Brain pericyte (primary cell): ENCODE results near the gene FKBP1A.
"Not testable (repeated sequence)": the region's sequence is repeated elsewhere in the genome, so short reads cannot be mapped to it uniquely, and the experiment has no call there.

Experiments
- DNase-seq: peaks from one replicate; pipeline ENCODE4 v3.0.0-alpha.2; 2012; ENCODE audit warnings: low read depth, low spot score

Gene FKBP1A

DNA sequence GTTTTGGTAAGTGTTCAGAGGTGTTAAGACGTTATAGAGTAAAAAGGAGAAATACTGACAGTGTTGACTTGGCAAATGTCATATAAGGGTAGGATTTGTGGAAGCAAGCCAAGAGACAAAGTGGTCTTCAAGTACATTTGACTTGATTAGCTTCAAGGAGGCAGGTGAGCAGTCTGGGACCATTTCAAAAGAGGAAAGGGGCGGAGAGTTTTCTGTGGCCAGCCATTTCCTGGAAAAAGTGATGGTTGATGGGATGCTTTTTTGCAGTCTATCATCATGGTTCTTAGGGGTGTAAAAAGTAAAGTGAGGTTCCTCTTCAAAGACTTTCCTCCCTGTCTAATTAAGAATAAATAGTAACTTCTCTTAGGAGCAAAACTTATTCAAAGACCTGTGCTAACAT lies 28.7 kb downstream of the FKBP1A start:
- DNase-seq, result no peak

DNA sequence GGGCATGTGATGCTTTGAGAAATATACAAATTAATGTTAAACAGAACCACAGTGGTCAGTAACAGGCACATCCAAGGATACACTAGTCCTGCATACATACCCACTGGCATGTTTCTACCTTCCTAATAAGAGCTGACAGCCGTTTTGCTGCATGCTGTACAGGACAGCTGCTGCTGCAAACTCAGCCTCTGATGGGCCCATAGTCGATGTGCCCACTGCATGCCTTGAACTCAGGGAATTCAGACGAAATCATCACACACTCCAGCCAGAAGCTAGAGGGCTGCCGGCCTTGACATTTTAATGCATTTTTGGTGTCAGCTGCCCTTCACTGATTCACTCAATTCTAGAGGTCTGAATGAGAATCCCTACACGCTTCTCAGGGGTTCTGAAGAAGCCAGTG lies 29.3 kb downstream of the FKBP1A start:
- DNase-seq, result no peak

DNA sequence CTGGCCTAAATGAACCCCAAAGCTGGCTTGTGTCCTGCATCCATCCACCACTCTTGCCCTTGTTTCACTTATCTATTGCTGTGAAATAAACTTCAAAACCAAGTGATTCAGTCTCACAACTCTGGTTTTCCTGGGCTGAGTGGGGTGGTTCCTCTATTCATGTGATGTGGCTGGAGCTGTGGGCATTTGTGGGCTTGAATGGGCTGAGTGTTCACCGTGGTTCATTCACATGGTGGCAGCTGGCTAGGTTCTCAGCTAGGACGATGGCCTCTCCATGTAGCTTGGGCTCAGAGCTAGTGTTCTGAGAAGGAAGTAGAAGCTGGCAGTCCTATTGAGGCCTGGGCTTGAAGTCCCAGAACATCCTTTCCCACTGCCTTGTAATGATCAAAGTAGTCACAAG lies 30.4 kb downstream of the FKBP1A start:
- no peak for DNase-seq

DNA sequence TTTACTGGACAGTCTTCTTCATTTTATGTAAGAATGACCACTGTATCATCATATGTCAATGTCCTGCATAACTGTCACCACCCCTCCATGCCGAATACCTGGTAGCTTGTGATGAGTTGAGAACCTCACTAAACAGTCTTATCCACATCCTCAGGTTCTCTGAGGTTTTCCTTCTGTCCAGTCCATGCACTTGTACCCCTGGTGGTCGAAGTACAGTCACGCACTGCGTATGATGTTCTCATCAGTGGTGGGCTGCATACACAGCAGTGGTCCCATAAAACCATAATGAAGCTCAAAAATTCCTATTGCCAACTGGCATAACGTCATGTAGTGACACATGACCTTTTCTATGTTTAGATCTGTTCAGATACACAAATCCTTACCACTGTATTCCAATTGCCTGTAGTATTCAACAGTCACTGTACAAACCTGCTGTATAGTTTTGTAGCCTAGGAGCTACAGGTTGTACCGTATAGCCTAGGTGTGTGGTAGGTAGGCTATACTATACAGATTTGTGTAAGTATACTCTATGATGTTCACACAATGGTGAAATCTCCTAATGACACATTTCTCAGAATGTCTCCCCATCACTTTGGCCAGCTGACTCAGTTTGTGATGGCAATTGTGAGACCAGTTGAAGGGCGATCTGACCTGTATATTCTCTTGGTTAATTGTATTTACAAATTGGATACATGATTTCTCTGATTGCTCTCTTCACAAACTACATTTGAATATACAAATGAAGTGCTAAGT lies 32.6 kb downstream of the FKBP1A start:
- no peak for DNase-seq

DNA sequence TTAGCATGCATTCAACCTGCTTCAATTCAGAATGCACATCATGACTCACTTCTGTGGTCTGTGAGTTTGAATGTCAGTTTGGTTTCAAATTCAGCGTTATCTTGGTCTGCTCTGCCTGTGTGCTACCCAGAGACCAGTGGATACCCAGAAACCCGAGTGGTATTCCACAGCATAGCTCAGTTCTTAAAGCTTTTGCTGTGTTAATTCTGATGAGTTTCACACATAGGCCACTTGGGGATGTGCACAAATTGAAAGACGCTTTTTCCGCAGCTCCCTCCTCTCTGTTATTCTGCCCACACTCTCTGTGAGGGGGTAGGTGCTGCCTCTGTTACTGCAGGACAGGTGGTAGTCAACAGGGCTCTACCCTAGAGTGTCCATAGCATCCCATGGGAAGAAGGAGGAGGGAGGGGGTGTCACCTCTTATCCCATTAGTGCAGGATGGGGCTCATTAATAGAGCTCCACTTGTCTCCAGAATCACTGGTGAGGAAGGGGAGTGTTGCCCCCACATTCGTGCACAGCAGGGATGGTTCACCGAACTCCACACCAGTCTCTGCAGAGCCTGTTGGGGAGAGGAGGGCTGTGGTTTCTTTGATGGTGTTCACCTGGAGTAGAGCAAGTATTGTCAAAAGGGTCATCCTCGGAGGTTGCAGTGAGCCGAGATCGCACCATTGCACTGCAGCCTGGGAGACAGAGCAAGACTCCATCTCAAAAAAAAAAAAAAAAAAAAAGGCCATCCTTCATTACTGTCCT lies 34.8 kb downstream of the FKBP1A start:
- DNase-seq, result no peak

DNA sequence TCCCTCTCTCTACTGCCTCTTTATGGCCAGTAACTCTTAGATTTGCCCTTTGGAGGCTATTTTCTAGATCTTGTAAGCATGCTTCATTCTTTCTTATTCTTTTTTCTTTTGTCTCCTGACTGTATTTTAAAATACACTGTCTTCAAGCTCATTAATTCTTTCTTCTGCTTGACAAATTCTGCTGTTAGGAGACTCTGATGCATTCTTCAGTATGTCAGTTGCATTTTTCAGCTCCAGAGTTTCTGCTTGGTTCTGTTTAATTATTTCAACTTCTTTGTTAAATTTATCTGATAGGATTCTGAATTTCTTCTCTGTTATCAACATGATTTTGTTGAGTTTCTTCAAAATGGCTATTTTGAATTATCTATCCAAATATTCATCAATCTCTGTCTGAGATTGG lies 38.9 kb downstream of the FKBP1A start:
- no peak for DNase-seq

DNA sequence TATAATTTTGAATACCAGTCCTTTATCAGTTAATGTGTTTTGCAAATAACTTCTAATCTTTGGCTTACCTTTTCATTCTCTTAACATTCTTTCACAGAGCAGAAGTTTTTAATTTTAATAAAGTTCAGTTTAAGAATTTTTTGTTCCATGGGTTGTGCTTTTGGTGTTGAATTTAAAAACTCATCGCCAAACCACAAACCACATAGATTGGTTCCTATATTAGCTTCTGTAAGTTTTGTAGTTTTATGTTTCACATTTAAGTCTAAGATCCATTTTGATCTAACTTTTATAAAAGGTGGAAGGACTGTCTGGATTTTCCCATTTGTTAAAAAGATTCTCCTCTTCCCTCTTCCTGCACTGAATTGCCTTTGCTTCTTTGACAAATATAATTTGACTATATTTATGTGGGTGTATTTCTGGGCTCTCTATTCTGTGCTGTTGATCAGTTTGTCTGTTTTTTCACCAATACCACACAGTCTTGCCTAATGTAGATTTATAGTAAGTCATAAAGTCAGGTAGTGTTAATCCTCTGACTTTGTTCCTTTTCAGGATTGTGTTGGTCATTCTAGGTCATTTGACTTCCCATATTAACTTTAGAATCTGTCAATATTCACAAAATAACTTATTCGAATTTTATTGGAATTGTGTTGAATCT lies 46.4 kb downstream of the FKBP1A start:
- no peak for DNase-seq

DNA sequence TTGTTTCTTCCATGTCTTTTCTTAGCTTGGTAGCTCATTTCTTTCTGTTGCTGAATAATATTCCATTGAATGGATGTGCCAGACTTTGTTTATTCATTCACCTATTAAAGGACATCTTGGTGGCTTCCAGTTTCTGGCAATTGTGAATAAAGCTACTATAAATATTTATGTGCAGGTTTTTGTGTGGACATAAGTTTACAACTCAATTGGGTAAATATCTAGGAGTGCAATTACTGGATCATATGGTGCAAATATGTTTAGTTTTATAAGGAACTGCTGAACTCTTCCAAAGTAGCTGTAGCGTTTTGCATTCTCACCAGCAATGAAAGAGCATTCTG lies 47.1 kb downstream of the FKBP1A start:
- no peak for DNase-seq

DNA sequence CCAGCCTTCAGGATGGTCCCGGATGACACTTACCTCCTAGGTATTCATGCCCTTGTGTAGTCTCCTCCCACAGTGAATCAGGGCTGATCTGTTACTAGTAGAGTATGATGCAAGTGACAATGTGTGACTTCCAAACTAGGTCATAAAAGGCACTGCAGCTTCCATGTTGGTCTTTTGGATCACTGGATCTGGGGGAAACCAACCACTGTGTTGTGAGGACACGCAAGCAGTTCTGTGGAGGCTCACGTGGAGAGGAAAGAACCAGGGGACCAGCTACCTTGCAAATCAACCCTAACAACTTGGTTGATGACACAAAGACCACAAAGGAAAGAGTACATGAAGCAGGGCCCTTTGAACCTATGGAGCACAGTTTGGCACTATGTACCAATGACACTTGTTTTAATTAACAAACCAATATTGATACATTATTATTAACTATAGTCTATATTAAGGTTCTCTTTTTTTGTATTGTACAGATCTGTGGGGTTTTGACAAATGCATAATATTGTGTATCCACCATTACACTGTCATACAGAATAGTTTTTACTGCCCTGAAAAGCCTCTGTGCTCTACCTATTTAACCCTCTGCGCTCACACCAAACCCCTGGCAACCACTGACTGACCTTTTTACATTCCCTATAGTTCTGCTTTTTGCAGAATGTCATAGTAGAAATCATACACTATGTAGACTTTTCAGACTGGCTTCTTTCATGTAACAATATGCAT lies 47.7 kb downstream of the FKBP1A start:
- no peak for DNase-seq

DNA sequence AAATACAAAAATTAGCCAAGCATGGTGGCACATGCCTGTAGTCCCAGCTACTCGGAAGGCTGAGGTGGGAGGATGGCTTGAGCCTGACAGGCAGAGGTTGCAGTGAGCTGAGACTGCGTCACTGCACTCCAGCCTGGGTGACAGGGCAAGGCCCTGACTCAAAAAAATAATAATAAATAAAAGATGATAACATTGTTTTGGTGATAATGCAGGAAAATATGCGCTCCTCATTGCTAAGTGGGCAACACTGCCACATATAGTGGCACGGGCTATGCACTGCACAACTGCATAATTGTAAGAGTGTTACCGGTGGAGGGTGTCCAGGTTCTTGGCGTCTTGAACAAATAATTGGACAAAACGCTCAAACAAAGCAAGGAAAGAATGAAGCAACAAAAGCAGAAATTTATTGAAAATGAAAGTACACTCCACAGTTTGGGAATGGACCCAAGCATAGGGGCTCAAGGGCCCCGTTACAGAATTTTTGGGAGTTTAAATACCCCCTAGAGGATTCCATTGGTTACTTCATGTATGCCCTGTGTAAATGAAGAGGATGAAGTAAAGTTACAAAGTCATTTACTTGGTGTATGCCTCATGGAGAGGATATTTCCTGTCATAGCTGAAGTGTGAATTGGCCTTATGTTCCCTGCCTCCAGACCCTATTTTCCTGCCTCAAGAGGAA lies 49.3 kb downstream of the FKBP1A start:
- not testable (repeated sequence) for DNase-seq

DNA sequence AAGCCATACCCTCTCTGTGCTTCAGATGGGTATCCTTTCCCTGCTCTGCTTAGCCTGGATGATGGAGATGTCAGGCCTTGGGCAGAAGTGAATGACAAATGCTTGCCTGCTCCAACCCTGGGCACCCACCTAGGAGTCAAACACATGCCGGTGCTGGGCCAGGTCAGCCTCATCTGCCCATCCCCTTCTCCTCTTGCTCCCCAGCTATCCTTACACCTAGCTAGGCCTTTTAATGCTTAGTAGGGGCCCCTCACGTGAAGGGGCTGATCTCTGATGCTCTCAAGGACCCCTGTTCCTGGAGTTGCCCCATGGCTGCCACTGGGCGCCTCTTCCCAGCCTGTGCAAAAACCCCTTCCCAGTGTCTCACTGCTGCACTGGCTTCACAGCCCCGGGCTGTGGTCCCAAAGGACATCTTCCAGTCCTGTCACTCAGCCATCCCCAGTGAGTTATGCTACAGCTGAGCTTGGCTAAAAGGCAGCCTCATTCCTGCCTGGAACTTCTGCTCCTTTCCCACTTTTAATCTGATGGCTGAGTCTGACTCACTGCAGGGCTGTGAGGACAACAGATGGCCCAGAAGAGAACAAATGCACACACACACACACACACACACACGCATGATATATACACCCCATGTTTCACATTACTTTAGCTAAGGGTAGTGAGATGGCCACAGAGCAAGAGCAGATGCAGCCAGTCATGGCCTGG lies 51.1 kb downstream of the FKBP1A start:
- no peak for DNase-seq

DNA sequence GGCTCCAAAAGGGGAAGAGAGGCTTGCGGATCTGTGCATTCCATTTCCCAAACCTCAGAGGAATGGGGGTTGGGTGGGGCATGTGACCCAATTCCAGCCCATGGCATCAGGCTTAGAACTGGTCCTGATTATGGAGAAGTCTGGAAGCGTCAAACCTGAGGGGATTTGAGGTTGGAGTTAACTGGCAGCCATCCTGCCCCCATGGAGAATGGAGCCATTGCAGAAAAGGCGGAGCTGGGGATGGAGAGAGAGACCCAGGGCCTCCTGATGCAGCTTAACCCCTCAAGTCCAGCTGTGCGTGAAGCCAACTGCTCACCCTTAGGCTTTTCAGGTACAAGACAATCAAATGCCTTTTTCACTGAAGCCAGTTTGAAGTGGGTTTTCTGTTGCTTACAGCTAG lies 54.1 kb downstream of the FKBP1A start:
- DNase-seq, result no peak

DNA sequence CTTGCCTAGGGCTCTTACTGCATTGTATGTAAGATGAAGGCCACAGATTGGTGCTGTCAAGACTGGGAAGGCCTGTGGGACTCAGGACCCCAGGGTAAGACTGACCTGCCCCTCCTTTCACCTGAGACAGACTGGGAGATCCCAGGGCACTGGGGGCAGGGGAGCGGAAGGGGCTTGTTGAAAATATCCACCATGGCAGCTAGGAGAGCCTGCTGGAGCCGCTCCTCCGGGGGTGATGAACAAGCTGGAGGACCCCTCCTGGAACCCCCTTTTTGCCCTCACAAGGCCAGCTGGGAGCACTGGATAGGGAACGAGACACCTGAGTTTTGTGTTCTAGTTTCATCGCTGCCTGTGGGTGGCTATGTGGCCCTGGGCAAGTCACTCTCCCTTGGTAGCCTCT lies 54.8 kb downstream of the FKBP1A start:
- no peak for DNase-seq

DNA sequence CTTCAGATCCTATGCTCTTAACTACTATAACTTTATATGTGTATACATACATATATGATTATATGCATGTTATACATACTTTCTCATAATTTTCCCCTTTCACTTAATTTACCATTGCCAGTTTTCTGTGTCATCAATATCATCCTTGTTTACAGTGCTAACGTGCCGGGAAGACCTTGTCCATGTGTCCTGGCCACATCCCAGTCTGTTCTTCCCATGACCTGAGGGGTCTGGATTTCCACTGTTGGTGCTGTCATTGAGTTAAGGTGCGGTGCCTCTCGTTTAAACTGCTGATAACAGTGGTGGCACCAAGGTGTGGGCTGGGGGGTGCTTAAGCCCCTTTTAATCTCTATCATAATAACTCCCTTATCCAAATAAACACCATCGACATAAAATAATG lies 55.4 kb downstream of the FKBP1A start:
- no peak for DNase-seq

DNA sequence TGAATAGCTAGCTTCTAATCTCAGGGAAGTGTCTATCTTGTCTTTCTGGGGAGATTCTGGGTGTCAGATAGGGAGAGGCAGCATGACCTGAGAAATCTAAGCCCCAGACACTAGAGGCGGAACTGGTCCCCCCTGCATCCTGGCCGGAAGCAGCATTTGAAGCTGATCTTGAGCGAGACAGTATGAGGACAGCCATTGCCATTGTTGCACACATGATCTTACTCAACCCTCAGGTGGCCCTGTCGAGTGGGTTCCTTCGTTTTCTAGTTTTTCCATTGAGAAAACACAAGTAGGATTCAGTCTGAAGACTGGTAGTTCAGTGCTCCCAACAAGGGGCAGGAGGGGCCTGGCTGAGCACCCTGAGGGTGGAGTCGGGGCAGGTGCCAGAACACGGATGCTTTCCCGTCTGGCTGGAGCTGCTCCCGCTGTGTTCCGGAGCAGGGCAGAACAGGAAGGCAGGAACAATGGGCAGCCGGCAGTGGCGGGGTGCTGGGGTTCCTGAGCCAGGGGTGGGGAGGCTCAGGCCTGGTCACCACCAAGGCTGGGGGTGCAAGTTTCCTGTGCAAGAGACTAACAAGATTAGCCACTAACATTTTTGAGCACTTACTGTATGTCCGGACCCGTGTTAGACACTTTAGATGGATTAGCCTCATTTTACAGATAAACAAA lies 56.0 kb downstream of the FKBP1A start:
- no peak for DNase-seq

DNA sequence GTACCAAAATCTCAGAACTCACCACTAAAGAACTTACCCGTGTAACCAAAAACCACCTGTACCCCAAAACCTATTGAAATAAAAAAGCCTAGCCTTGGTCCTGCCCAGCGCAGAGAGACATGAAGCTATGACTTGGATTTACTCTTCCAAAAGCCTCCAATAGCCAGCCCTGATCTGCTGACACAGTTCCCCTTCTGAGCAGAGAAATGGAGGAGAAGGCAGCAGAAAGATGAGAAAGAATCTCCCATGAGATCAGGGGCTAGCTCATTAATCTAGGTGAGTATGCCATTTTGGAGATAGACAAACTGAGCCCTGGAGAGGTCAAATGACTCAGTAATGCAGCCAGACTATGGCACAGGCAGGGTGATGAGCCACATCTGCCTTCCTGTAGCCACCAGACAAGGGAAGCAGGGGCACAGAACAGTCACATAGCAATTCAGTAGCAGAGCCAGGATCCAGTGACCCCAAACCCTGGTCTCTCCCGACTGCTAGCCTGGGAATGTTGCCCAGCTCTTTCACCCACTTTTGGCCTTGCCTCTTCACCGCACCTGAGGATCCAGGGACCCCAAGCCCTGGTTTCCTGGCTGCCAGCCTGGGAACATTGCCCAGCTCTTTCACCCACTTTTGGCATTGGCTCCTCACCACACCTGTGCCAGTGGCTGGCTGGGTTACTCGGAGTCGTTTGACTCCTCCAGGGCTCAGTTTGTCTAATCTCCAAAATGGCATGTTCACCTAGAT lies 56.7 kb downstream of the FKBP1A start:
- no peak for DNase-seq

DNA sequence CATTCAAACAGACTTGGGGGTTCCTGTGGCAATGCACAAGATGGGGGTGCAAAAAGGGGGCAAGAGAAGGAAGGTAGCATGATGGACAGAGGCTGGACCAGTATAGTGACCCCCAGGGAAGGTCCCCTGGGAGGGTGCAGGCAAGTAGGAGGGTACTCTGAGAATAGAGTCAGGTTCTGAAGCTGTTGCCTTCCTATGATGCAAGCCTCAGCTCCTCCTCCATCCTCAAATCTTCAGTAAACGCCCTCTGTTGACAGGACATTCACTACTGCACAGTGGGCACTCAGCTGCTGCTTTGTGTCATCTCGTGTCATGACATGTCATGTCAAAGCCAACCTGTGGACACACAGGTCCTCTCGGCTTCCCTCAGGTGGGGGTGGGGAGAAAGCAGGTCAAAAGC lies 58.1 kb downstream of the FKBP1A start:
- no peak for DNase-seq

DNA sequence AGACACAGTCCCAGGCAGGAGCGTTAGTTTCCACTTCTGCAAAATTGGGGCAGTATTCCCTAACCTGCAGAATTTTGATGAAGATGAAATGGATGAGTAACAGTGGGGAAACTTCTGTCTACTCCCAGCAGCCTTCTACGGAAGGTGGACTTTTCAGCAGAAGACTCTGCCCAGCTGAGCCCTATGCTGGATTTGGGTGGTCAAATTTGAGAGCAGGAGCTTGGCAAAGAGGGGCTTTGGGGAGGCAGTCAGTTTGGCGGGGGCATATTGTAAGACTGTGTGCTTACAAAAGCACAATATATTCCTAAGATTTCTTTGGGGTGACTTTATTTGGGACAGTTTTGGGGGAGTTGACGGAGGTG lies 58.5 kb downstream of the FKBP1A start:
- DNase-seq, result no peak

DNA sequence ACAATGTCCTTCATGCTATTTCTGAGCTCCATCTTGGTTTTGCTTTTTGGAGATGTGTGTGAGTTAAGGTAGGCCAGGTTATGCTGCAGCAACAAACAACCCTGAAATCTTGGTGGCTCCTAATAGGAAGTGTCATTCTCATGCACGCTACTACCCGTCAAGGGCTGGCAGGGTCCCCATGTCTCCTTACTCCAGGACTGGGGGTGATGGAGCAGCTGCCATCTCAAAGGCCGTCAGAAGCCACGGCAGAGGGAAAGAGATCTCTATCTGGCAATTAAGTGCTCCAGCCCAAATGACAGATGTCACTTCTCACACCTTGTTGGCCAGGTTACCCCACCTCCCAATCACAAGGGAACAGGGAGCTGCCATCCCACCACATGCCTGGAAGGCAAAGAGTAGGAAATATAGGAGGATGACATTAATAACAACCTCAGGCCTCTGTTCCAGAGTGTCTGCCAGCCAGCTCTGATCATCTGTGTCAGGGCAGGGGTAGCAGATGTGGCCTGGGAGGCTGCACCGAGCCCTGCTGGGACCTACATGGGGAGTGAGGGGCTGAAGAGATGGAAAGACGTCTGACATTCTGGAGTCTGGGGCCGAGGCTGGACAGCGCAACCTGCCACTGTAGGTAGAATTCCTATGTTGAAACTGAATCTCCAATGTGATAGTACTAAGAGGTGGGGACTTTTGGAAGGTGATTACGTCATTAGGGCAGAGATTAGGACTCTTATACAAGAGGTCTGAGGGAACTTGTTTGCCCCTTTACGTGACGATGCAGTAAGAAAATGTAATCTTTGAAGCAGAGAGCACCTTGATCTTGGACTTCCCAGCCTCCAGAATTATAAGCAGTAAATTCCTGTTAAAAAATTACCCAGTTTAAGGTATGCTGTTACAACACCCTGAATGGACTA lies 59.1 kb downstream of the FKBP1A start:
- no peak for DNase-seq
